GM18519 (cell line): ENCODE results near the gene OR52W1.
"Not testable (repeated sequence)": the region's sequence is repeated elsewhere in the genome, so short reads cannot be mapped to it uniquely, and the experiment has no call there.

Source experiments
- ATAC-seq: cut with Tn5 transposase; IDR thresholded peaks from one replicate; pipeline ENCODE4 v1.9.1; 2021; ENCODE audit warnings: mild to moderate bottlenecking, moderate library complexity; ENCODE audit not compliant: unreplicated experiment, low FRiP score

The OR52W1 gene

GRCh38 chr11:6214530-6214929 is 15.5 kb downstream of the OR52W1 start:
- no peak for ATAC-seq

- ATAC-seq: no peak
Observed at GRCh38 chr11:6216501-6216900, 17.5 kb downstream of the OR52W1 start.

GRCh38 chr11:6217722-6218121 is 18.7 kb downstream of the OR52W1 start:
- ATAC-seq: no peak

- no peak for ATAC-seq
Observed at GRCh38 chr11:6219359-6219758, 20.3 kb downstream of the OR52W1 start.

GRCh38 chr11:6223854-6224253 is 24.8 kb downstream of the OR52W1 start:
- no peak for ATAC-seq

- no peak for ATAC-seq
Observed at GRCh38 chr11:6224421-6224820, 25.4 kb downstream of the OR52W1 start.

- ATAC-seq: no peak
Observed at GRCh38 chr11:6225024-6225423, 26.0 kb downstream of the OR52W1 start.

- no peak for ATAC-seq
Observed at GRCh38 chr11:6225896-6226295, 26.9 kb downstream of the OR52W1 start.

GRCh38 chr11:6228520-6228919 is 29.5 kb downstream of the OR52W1 start:
- no peak for ATAC-seq

- no peak for ATAC-seq
Observed at GRCh38 chr11:6229911-6230310, 30.9 kb downstream of the OR52W1 start.

- no peak for ATAC-seq
Observed at GRCh38 chr11:6232899-6233298, 33.9 kb downstream of the OR52W1 start.

- no peak for ATAC-seq
Observed at GRCh38 chr11:6233984-6234386, 35.0 kb downstream of the OR52W1 start.

GRCh38 chr11:6234387-6235107 is 35.5 kb downstream of the OR52W1 start, which contains the start of gene FHIP1B:
Gene FHIP1B (minus strand): TSS chr11:6234636. CDS start chr11:6224516, 10,120 bp downstream.
- peak; percentile 94 for ATAC-seq

GRCh38 chr11:6237266-6237665 is 38.2 kb downstream of the OR52W1 start:
- no peak for ATAC-seq

GRCh38 chr11:6237761-6238302 is 38.8 kb downstream of the OR52W1 start:
- ATAC-seq: no peak

GRCh38 chr11:6238902-6239301 is 39.9 kb downstream of the OR52W1 start, which contains the start of gene CNGA4:
Gene CNGA4 (plus strand): TSS chr11:6239089. CDS start chr11:6239207, 118 bp downstream.
- no peak for ATAC-seq

GRCh38 chr11:6240139-6240538 is 41.1 kb downstream of the OR52W1 start:
- ATAC-seq: no peak

- ATAC-seq: no peak
Observed at GRCh38 chr11:6240781-6241180, 41.8 kb downstream of the OR52W1 start.

GRCh38 chr11:6241316-6241715 is 42.3 kb downstream of the OR52W1 start:
- ATAC-seq: no peak

- ATAC-seq: no peak
Observed at GRCh38 chr11:6245536-6245935, 46.5 kb downstream of the OR52W1 start.

GRCh38 chr11:6248248-6248647 is 49.2 kb downstream of the OR52W1 start:
- no peak for ATAC-seq

GRCh38 chr11:6248897-6249296 is 49.9 kb downstream of the OR52W1 start:
- ATAC-seq: not testable (repeated sequence)
